Measurements from ENCODE around the gene PLPP1.

The PLPP1 gene

GRCh38 chr5:55534436-55535198 lies at the start of gene PLPP1:
Gene PLPP1, minus strand, starts transcription at chr5:55534964. Its CDS starts 335 bp downstream, at chr5:55534629.
- peak; percentile 83 for FAIRE-seq
- peak; percentile 74 for DNase-seq (ENCODE audit: insufficient read length, low spot score)

- no peak for DNase-seq (ENCODE audit: insufficient read length, low spot score)
- FAIRE-seq = no peak
These were observed 48.8 kb upstream of the PLPP1 start for GRCh38 chr5:55583578-55583977.

- no peak for DNase-seq (ENCODE audit: insufficient read length, low spot score)
- FAIRE-seq = no peak
These were observed 47.5 kb upstream of the PLPP1 start for GRCh38 chr5:55582256-55582655.

- DNase-seq (ENCODE audit: insufficient read length, low spot score) (no peak), FAIRE-seq (no peak)
These were observed 45.3 kb upstream of the PLPP1 start for GRCh38 chr5:55580042-55580441.

- DNase-seq (ENCODE audit: insufficient read length, low spot score) (no peak), FAIRE-seq (no peak)
These were observed 44.0 kb upstream of the PLPP1 start for GRCh38 chr5:55578771-55579170.

- DNase-seq (ENCODE audit: insufficient read length, low spot score) (no peak), FAIRE-seq (no peak)
These were observed 42.7 kb upstream of the PLPP1 start for GRCh38 chr5:55577353-55578060.

- no peak for FAIRE-seq
- no peak for DNase-seq (ENCODE audit: insufficient read length, low spot score)
These were observed 41.9 kb upstream of the PLPP1 start for GRCh38 chr5:55576661-55577060.

GRCh38 chr5:55575815-55576583 lies 41.2 kb upstream of the PLPP1 start:
- DNase-seq (ENCODE audit: insufficient read length, low spot score) (no peak), FAIRE-seq (no peak)

GRCh38 chr5:55572600-55572999 lies 37.8 kb upstream of the PLPP1 start:
- FAIRE-seq (no peak), DNase-seq (ENCODE audit: insufficient read length, low spot score) (no peak)

- no peak for FAIRE-seq
- no peak for DNase-seq (ENCODE audit: insufficient read length, low spot score)
These were observed 37.3 kb upstream of the PLPP1 start for GRCh38 chr5:55572020-55572419.

GRCh38 chr5:55570570-55570969 lies 35.8 kb upstream of the PLPP1 start:
- FAIRE-seq = no peak
- no peak for DNase-seq (ENCODE audit: insufficient read length, low spot score)

- DNase-seq (ENCODE audit: insufficient read length, low spot score) (no peak), FAIRE-seq (no peak)
These were observed 35.3 kb upstream of the PLPP1 start for GRCh38 chr5:55570026-55570425.

GRCh38 chr5:55569513-55569865 lies 34.7 kb upstream of the PLPP1 start:
- FAIRE-seq (no peak), DNase-seq (ENCODE audit: insufficient read length, low spot score) (no peak)

- FAIRE-seq = no peak
These were observed 34.1 kb upstream of the PLPP1 start for GRCh38 chr5:55568654-55569512.

GRCh38 chr5:55564721-55565120 lies 30.0 kb upstream of the PLPP1 start:
- DNase-seq (ENCODE audit: insufficient read length, low spot score) (no peak), FAIRE-seq (no peak)

More at GRCh38 chr5:55568654-55569512, 34.1 kb upstream of the PLPP1 start:
- no peak for DNase-seq (ENCODE audit: insufficient read length, low spot score)

- FAIRE-seq (no peak), DNase-seq (ENCODE audit: insufficient read length, low spot score) (no peak)
These were observed 23.7 kb upstream of the PLPP1 start for GRCh38 chr5:55558484-55558883.

- DNase-seq (ENCODE audit: insufficient read length, low spot score) (no peak), FAIRE-seq (no peak)
These were observed 22.4 kb upstream of the PLPP1 start for GRCh38 chr5:55557123-55557522.

- no peak for DNase-seq (ENCODE audit: insufficient read length, low spot score)
- FAIRE-seq = no peak
These were observed 19.9 kb upstream of the PLPP1 start for GRCh38 chr5:55554585-55555202.

GRCh38 chr5:55551904-55552303 lies 17.1 kb upstream of the PLPP1 start:
- DNase-seq (ENCODE audit: insufficient read length, low spot score) = no peak
- FAIRE-seq = no peak

- no peak for FAIRE-seq
- DNase-seq (ENCODE audit: insufficient read length, low spot score) = no peak
These were observed 16.6 kb upstream of the PLPP1 start for GRCh38 chr5:55551358-55551757.
